Neural cell (in vitro differentiated cells): ENCODE results near the gene MTHFD1. TPM values are rescaled to one million over a fixed set of nuclear protein-coding genes. Genes with fewer than 3 reads are reported as not detected.

Source experiments
- H2AFZ ChIP-seq: fragments of 200-600, 300-800 bp; sonication (generic), shearing (Covaris generic); 2 replicates; pipeline ENCODE4 v1.6.0; 2014; ENCODE audit warnings: low read depth, mild to moderate bottlenecking, antibody characterized with exemption, low read length, moderate library complexity
- H3F3A ChIP-seq: fragments of 200-600 bp; shearing (Covaris generic); 2 replicates; pipeline ENCODE4 v1.6.1; 2016; ENCODE audit warnings: mild to moderate bottlenecking, moderate library complexity, mixed read lengths, antibody characterized with exemption, low read length; ENCODE audit not compliant: insufficient read depth, poor library complexity, severe bottlenecking
- H3K27ac ChIP-seq: fragments of 200-600, 300-800 bp; sonication (generic), shearing (Covaris generic); 2 replicates; pipeline ENCODE4 v1.5.1; 2014; ENCODE audit warnings: mild to moderate bottlenecking, low read length, moderate library complexity
- H3K27me3 ChIP-seq: fragments of 300-800, 200-600 bp; sonication (generic), shearing (Covaris generic); 2 replicates; pipeline ENCODE4 v1.6.0; 2014; ENCODE audit warnings: mild to moderate bottlenecking, low read depth, low read length, moderate library complexity; ENCODE audit not compliant: insufficient read depth
- H3K36me3 ChIP-seq: fragments of 300-800, 200-600 bp; sonication (generic), shearing (Covaris generic); 2 replicates; pipeline ENCODE4 v1.5.1; 2014; ENCODE audit warnings: mild to moderate bottlenecking, antibody characterized with exemption, low read length, moderate library complexity; ENCODE audit not compliant: insufficient read depth
- H3K4me2 ChIP-seq: fragments of 300-800, 200-600 bp; sonication (generic), shearing (Covaris generic); 2 replicates; pipeline ENCODE4 v1.6.0; 2014; ENCODE audit warnings: mild to moderate bottlenecking, low read length
- H3K4me3 ChIP-seq: fragments of 300-800, 200-600 bp; sonication (generic), shearing (Covaris generic); 2 replicates; pipeline ENCODE4 v1.5.1; 2014; ENCODE audit warnings: mild to moderate bottlenecking, low read length, moderate library complexity
- H3K79me2 ChIP-seq: fragments of 200-600 bp; shearing (Covaris generic); replicated peaks from 2 replicates; pipeline ENCODE4 v1.6.0; 2014; ENCODE audit warnings: mild to moderate bottlenecking, low read length, moderate library complexity; ENCODE audit not compliant: insufficient read depth
- H3K9ac ChIP-seq: fragments of 300-800, 200-600 bp; sonication (generic), shearing (Covaris generic); 2 replicates; pipeline ENCODE4 v1.6.1; 2016; ENCODE audit warnings: mild to moderate bottlenecking, low read length, mixed read lengths
- H3K9me2 ChIP-seq: fragments of 200-600 bp; shearing (Covaris generic); 2 replicates; pipeline ENCODE4 v1.6.1; 2016; ENCODE audit warnings: mild to moderate bottlenecking, low read length, mixed read lengths; ENCODE audit not compliant: insufficient read depth
- H3K9me3 ChIP-seq: fragments of 200-600, 300-800 bp; sonication (generic), shearing (Covaris generic); 2 replicates; pipeline ENCODE4 v1.6.1; 2016; ENCODE audit warnings: mild to moderate bottlenecking, mixed run types, low read length, moderate library complexity, mixed read lengths
- H4K20me1 ChIP-seq: fragments of 200-600 bp; shearing (Covaris generic); 2 replicates; pipeline ENCODE4 v1.6.1; 2016; ENCODE audit warnings: mild to moderate bottlenecking, mixed run types; ENCODE audit not compliant: insufficient read depth
- CTCF ChIP-seq: fragments of 450-650 bp; IDR thresholded peaks from 2 replicates; pipeline ENCODE4 v1.5.1; 2014; ENCODE audit warnings: antibody characterized with exemption, mild to moderate bottlenecking, moderate library complexity; ENCODE audit not compliant: poor library complexity, severe bottlenecking
- EP300 ChIP-seq: fragments of 450-650 bp; conservative IDR thresholded peaks from 2 replicates; pipeline ENCODE4 v1.6.1; 2014; ENCODE audit warnings: antibody characterized with exemption, mild to moderate bottlenecking, moderate library complexity; ENCODE audit not compliant: poor library complexity, severe bottlenecking
- EZH2 ChIP-seq: fragments of 200-600, 300-800 bp; shearing (Covaris generic), sonication (generic); IDR thresholded peaks from 2 replicates; pipeline ENCODE4 v1.6.1; 2014; ENCODE audit warnings: antibody characterized with exemption, low read length, borderline replicate concordance, mild to moderate bottlenecking; ENCODE audit not compliant: insufficient read depth, poor library complexity, severe bottlenecking
- MXI1 ChIP-seq: fragments of 450-650 bp; conservative IDR thresholded peaks from 2 replicates; pipeline ENCODE4 v1.6.1; 2014; ENCODE audit warnings: antibody characterized with exemption, mild to moderate bottlenecking; ENCODE audit not compliant: poor library complexity, severe bottlenecking
- POLR2AphosphoS5 ChIP-seq: IDR thresholded peaks from 2 replicates; pipeline ENCODE4 v1.6.1; 2012
- RAD21 ChIP-seq: fragments of 450-650 bp; conservative IDR thresholded peaks from 2 replicates; pipeline ENCODE4 v1.6.1; 2014; ENCODE audit warnings: antibody characterized with exemption, mild to moderate bottlenecking, moderate library complexity
- REST ChIP-seq: IDR thresholded peaks from 2 replicates; pipeline ENCODE4 v1.6.1; 2012; ENCODE audit warnings: borderline replicate concordance
- SMC3 ChIP-seq: fragments of 450-650 bp; conservative IDR thresholded peaks from 2 replicates; pipeline ENCODE4 v1.6.1; 2014; ENCODE audit warnings: antibody characterized with exemption, mild to moderate bottlenecking, moderate library complexity; ENCODE audit not compliant: poor library complexity
- TAF1 ChIP-seq: IDR thresholded peaks from 2 replicates; pipeline ENCODE4 v1.6.1; 2012; ENCODE audit warnings: low read depth
- polyA plus RNA-seq: library from polyadenylated mRNA; depleted of rRNA; stranded (reverse); fragments of >200 nt; gene quantifications from 2 replicates; pipeline ENCODE4 v1.2.3, GENCODE V29; 2014

Gene MTHFD1
- polyA plus RNA-seq, 1 donor from 2014 or later, result 5.4 TPM

- H3K27me3 ChIP-seq, result no peaks in the 10 kb centered on the region
- H3K4me2 ChIP-seq, result no peak overlapping the region
- H2AFZ ChIP-seq, result no peak overlapping the region
- H3K9me2 ChIP-seq, result no peaks in the 10 kb centered on the region
- no peaks in the 10 kb centered on the region for H3K36me3 ChIP-seq
- no peak overlapping the region for H3K4me3 ChIP-seq
- H3F3A ChIP-seq, result no peaks in the 10 kb centered on the region
- H3K9ac ChIP-seq, result no peak overlapping the region
- H3K9me3 ChIP-seq, result no peaks in the 10 kb centered on the region
- no peaks in the 10 kb centered on the region for H3K79me2 ChIP-seq
- no peak overlapping the region for H3K27ac ChIP-seq
- no peaks in the 10 kb centered on the region for H4K20me1 ChIP-seq
- TF ChIP-seq TAF1 (no peak), EZH2 (no peak), POLR2AphosphoS5 (no peak), CTCF (no peak), MXI1 (no peak), REST (no peak), RAD21 (no peak), EP300 (no peak), SMC3 (no peak)
Observed at GRCh38 chr14:64474698-64475097, 86.5 kb downstream of the MTHFD1 start.

- no peak overlapping the region for H3K9ac ChIP-seq
- no peak overlapping the region for H3K4me2 ChIP-seq
- H3K79me2 ChIP-seq, result no peaks in the 10 kb centered on the region
- no peaks in the 10 kb centered on the region for H3K27me3 ChIP-seq
- H4K20me1 ChIP-seq, result no peaks in the 10 kb centered on the region
- no peaks in the 10 kb centered on the region for H3K9me3 ChIP-seq
- H2AFZ ChIP-seq, result no peak overlapping the region
- H3K4me3 ChIP-seq, result no peak overlapping the region
- H3F3A ChIP-seq, result no peaks in the 10 kb centered on the region
- no peak for TF ChIP-seq EZH2
- H3K36me3 ChIP-seq, result no peaks in the 10 kb centered on the region
- H3K27ac ChIP-seq, result no peak overlapping the region
- no peaks in the 10 kb centered on the region for H3K9me2 ChIP-seq
Observed at GRCh38 chr14:64475585-64476273, 87.6 kb downstream of the MTHFD1 start.

- H3K79me2 ChIP-seq, result no peaks in the 10 kb centered on the region
- no peaks in the 10 kb centered on the region for H3F3A ChIP-seq
- no peak overlapping the region for H3K4me2 ChIP-seq
- no peaks in the 10 kb centered on the region for H3K9me3 ChIP-seq
- no peaks in the 10 kb centered on the region for H3K9me2 ChIP-seq
- H3K9ac ChIP-seq, result no peak overlapping the region
- TF ChIP-seq POLR2AphosphoS5, result no peak
- TF ChIP-seq EZH2, result no peak
- TF ChIP-seq MXI1, result no peak
- H4K20me1 ChIP-seq, result no peaks in the 10 kb centered on the region
- no peak overlapping the region for H2AFZ ChIP-seq
- no peak overlapping the region for H3K27ac ChIP-seq
- no peaks in the 10 kb centered on the region for H3K36me3 ChIP-seq
- no peaks in the 10 kb centered on the region for H3K27me3 ChIP-seq
- no peak overlapping the region for H3K4me3 ChIP-seq
Observed at GRCh38 chr14:64476438-64476837, 88.3 kb downstream of the MTHFD1 start.
